Activated T-helper 1 cell treated with anti-CD3 and anti-CD28 coated beads, Interleukin-12 subunit alpha, Interleukin-12 subunit beta, Interleukin-2, Interleukin-4 antibody, amounts not matched to agents 30 ng/mL and 10 ng/mL and 1 ng/mL, durations not matched to agents 14 hours and 24 hours and 36 hours (primary cell): ENCODE data around the gene LY6G6D. TPM values are rescaled to one million over a fixed set of nuclear protein-coding genes. Genes with fewer than 3 reads are reported as not detected.

Source experiments
- total RNA-seq: library from RNA; stranded (reverse); gene quantifications from 2 replicates; pipeline ENCODE4 v1.2.3, GENCODE V29; 2022

Gene LY6G6D
- total RNA-seq, 1 donor from 2014 or later = not detected

Other genes starting within 250 kb of the LY6G6D start
- gene MICB, start 217.2 kb upstream of the LY6G6D start, total RNA-seq = 36.1 and 37.5 TPM in 2 replicates
- gene MCCD1, start 186.4 kb upstream of the LY6G6D start, total RNA-seq = not detected in 2 replicates
- 628 and 637 TPM in 2 replicates for gene DDX39B, start 173.3 kb upstream of the LY6G6D start, total RNA-seq
- 1.2 and 1.4 TPM in 2 replicates for gene ATP6V1G2, start 168.7 kb upstream of the LY6G6D start, total RNA-seq
- gene NFKBIL1, start 167.7 kb upstream of the LY6G6D start, total RNA-seq = 18.2 and 18.9 TPM in 2 replicates
- gene LTA, start 143.1 kb upstream of the LY6G6D start, total RNA-seq = 1,021 and 1,078 TPM in 2 replicates
- 427 and 430 TPM in 2 replicates for gene TNF, start 139.8 kb upstream of the LY6G6D start, total RNA-seq
- gene LTB, start 132.9 kb upstream of the LY6G6D start, total RNA-seq = 270 and 277 TPM in 2 replicates
- gene LST1, start 129.1 kb upstream of the LY6G6D start, total RNA-seq = 63.0 and 66.6 TPM in 2 replicates
- gene NCR3, start 122.3 kb upstream of the LY6G6D start, total RNA-seq = 19.1 and 20.3 TPM in 2 replicates
- gene AIF1, start 100.1 kb upstream of the LY6G6D start, total RNA-seq = 55.5 and 61.5 TPM in 2 replicates
- 281 and 283 TPM in 2 replicates for gene PRRC2A, start 94.6 kb upstream of the LY6G6D start, total RNA-seq
- gene BAG6, start 62.7 kb upstream of the LY6G6D start, total RNA-seq = 319 and 323 TPM in 2 replicates
- 1.8 and 3.7 TPM in 2 replicates for gene APOM, start 59.5 kb upstream of the LY6G6D start, total RNA-seq
- 18.1 and 19.1 TPM in 2 replicates for gene C6orf47, start 54.6 kb upstream of the LY6G6D start, total RNA-seq
- 34.8 and 37.2 TPM in 2 replicates for gene GPANK1, start 50.4 kb upstream of the LY6G6D start, total RNA-seq
- gene CSNK2B, start 49.3 kb upstream of the LY6G6D start, total RNA-seq = 302 and 308 TPM in 2 replicates
- 29.5 and 35.1 TPM in 2 replicates for gene LY6G5B, start 45.4 kb upstream of the LY6G6D start, total RNA-seq
- 4.7 and 4.9 TPM in 2 replicates for gene LY6G5C, start 34.3 kb upstream of the LY6G6D start, total RNA-seq
- 45.7 and 46.5 TPM in 2 replicates for gene ABHD16A, start 12.0 kb upstream of the LY6G6D start, total RNA-seq
- not detected in 2 replicates for gene LY6G6F, start 8.5 kb upstream of the LY6G6D start, total RNA-seq
- not detected in 2 replicates for gene LY6G6C, start 6.4 kb downstream of the LY6G6D start, total RNA-seq
- gene MPIG6B, start 8.0 kb downstream of the LY6G6D start, total RNA-seq = not detected in 2 replicates
- gene DDAH2, start 14.0 kb downstream of the LY6G6D start, total RNA-seq = 4.9 and 5.7 TPM in 2 replicates
- 398 and 399 TPM in 2 replicates for gene CLIC1, start 21.2 kb downstream of the LY6G6D start, total RNA-seq
- gene MSH5, start 24.7 kb downstream of the LY6G6D start, total RNA-seq = 80.5 and 83.4 TPM in 2 replicates
- 16.7 and 17.0 TPM in 2 replicates for gene SAPCD1, start 47.3 kb downstream of the LY6G6D start, total RNA-seq
- gene VWA7, start 62.0 kb downstream of the LY6G6D start, total RNA-seq = 2.9 and 5.0 TPM in 2 replicates
- gene VARS1, start 80.4 kb downstream of the LY6G6D start, total RNA-seq = 150 and 161 TPM in 2 replicates
- gene LSM2, start 91.6 kb downstream of the LY6G6D start, total RNA-seq = 136 and 137 TPM in 2 replicates
- gene HSPA1L, start 99.9 kb downstream of the LY6G6D start, total RNA-seq = 2.2 and 2.9 TPM in 2 replicates
- gene HSPA1A, start 100.2 kb downstream of the LY6G6D start, total RNA-seq = 173 and 175 TPM in 2 replicates
- 152 and 155 TPM in 2 replicates for gene HSPA1B, start 112.4 kb downstream of the LY6G6D start, total RNA-seq
- 22.1 and 24.3 TPM in 2 replicates for gene NEU1, start 147.5 kb downstream of the LY6G6D start, total RNA-seq
- gene SLC44A4, start 163.6 kb downstream of the LY6G6D start, total RNA-seq = 0.12 TPM in 1 of 2 replicates, not detected in the other
- 75.9 and 80.4 TPM in 2 replicates for gene EHMT2, start 182.3 kb downstream of the LY6G6D start, total RNA-seq
- 4.6 and 5.1 TPM in 2 replicates for gene ZBTB12, start 186.7 kb downstream of the LY6G6D start, total RNA-seq
- gene C2, start 212.4 kb downstream of the LY6G6D start, total RNA-seq = 0.88 and 1.6 TPM in 2 replicates
- gene CFB, start 230.7 kb downstream of the LY6G6D start, total RNA-seq = 0.21 TPM in 1 of 2 replicates, not detected in the other
- gene NELFE, start 243.6 kb downstream of the LY6G6D start, total RNA-seq = 92.3 and 97.7 TPM in 2 replicates
- gene SKIC2, start 243.8 kb downstream of the LY6G6D start, total RNA-seq = 85.8 and 101 TPM in 2 replicates